Thoracic aorta (tissue), 2 donors: Measurements from ENCODE around the gene AR. TPM values are rescaled to one million over a fixed set of nuclear protein-coding genes. Genes with fewer than 3 reads are reported as not detected.
A peak's percentile ranks its signal among the peaks of the same experiment; 100 is the strongest.

Source experiments
- ATAC-seq: fragments of 150-250 bp; one replicate; pipeline ENCODE4 v1.8.0; 2017; ENCODE audit warnings: low read depth; ENCODE audit not compliant: insufficient number of reproducible peaks, low FRiP score
- DNase-seq: peaks from one replicate; pipeline ENCODE4 v3.0.0-alpha.2; 2020; ENCODE audit warnings: low spot score
- H3K27ac ChIP-seq, 2 donors: fragments of 200-600 bp; sonication (generic); 1 replicate in 1 of 2; 2 replicates in 1 of 2; pipeline ENCODE4 v1.5.1; 2016; ENCODE audit warnings: mild to moderate bottlenecking in 2 of 2, moderate library complexity in 2 of 2
- H3K27me3 ChIP-seq: fragments of 200-600 bp; sonication (generic); replicated peaks from 2 replicates; pipeline ENCODE4 v1.6.0; 2016; ENCODE audit warnings: mild to moderate bottlenecking; ENCODE audit not compliant: insufficient read depth
- H3K36me3 ChIP-seq: fragments of 200-600 bp; sonication (generic); one replicate; pipeline ENCODE4 v1.5.1; 2016
- H3K4me1 ChIP-seq, 2 donors: fragments of 200-600 bp; sonication (generic); 1 replicate in 1 of 2; 2 replicates in 1 of 2; pipeline versions ENCODE4 v1.5.1 to v1.6.0; 2016; ENCODE audit warnings: low read depth in 2 of 2, mild to moderate bottlenecking in 1 of 2; ENCODE audit not compliant: control insufficient read depth in 1 of 2
- H3K4me3 ChIP-seq: fragments of 200-600 bp; sonication (generic); 2 replicates; pipeline ENCODE4 v1.5.1; 2016; ENCODE audit warnings: mild to moderate bottlenecking
- H3K9me3 ChIP-seq: fragments of 200-600 bp; sonication (generic); 2 replicates; pipeline ENCODE4 v1.5.1; 2016
- total RNA-seq, 2 donors: library from RNA; depleted of rRNA; stranded (reverse); fragments of >200 nt; gene quantifications; one replicate each; pipeline versions ENCODE4 v1.1.0 to v1.2.3, GENCODE V29; 2016
- TF ChIP-seq, protein P1 (sequence below): fragments of 200-600 bp; sonication (generic); IDR thresholded peaks from one replicate; pipeline ENCODE4 v1.5.1; 2019; ENCODE audit warnings: antibody characterized with exemption

Gene AR
- total RNA-seq, 2 donors from 2014 or later, result 18.3 to 22.0 TPM

DNA sequence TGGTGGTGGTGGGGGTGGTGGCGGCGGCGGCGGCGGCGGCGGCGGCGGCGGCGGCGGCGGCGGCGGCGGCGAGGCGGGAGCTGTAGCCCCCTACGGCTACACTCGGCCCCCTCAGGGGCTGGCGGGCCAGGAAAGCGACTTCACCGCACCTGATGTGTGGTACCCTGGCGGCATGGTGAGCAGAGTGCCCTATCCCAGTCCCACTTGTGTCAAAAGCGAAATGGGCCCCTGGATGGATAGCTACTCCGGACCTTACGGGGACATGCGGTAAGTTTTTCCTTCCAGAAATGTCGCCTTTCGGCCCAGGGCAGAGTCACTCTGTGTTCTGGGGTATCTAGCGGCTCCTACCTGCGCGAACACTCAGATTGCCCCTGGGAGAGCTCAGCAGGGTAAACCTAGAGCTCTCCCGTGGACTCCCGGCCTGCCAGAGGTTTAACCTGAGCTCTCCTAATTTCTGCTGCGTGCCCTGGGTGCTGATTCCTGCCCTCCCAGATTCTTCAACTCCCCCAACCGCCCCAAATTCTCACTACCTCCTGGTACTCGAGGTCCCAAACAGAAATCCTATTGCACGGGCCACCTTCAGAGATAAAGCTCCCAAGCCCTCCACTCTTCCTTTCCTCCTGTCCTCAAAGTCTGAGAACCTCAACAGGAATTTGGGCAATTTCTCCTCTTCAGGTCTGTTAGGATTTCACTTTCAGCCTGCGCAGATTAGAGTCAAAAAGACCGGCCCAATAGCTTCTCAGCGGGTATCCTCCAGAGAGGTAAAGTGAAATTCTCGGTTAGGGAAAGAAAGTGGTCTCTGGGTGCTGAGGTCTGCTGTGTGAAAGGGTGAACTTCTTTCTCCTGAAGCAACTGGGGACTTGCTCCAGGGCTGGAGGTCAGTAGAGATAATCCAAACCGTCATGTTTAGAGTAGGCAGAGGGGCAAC lies 2.9 kb downstream of the AR start:
- TF ChIP-seq, protein P1, sequence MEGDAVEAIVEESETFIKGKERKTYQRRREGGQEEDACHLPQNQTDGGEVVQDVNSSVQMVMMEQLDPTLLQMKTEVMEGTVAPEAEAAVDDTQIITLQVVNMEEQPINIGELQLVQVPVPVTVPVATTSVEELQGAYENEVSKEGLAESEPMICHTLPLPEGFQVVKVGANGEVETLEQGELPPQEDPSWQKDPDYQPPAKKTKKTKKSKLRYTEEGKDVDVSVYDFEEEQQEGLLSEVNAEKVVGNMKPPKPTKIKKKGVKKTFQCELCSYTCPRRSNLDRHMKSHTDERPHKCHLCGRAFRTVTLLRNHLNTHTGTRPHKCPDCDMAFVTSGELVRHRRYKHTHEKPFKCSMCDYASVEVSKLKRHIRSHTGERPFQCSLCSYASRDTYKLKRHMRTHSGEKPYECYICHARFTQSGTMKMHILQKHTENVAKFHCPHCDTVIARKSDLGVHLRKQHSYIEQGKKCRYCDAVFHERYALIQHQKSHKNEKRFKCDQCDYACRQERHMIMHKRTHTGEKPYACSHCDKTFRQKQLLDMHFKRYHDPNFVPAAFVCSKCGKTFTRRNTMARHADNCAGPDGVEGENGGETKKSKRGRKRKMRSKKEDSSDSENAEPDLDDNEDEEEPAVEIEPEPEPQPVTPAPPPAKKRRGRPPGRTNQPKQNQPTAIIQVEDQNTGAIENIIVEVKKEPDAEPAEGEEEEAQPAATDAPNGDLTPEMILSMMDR, result no peak
- Histone ChIP-seq H3K36me3 (no peaks in the 10 kb centered on the region), H3K4me3 (peak overlapping the region; percentile 75), H3K9me3 (no peaks in the 10 kb centered on the region), H3K27me3 (no peaks in the 10 kb centered on the region), H3K4me1 (no peaks in the 10 kb centered on the region), H3K27ac (peak overlapping the region; percentile 70 to 72)
- ATAC-seq (no peak), DNase-seq (no peak)

DNA sequence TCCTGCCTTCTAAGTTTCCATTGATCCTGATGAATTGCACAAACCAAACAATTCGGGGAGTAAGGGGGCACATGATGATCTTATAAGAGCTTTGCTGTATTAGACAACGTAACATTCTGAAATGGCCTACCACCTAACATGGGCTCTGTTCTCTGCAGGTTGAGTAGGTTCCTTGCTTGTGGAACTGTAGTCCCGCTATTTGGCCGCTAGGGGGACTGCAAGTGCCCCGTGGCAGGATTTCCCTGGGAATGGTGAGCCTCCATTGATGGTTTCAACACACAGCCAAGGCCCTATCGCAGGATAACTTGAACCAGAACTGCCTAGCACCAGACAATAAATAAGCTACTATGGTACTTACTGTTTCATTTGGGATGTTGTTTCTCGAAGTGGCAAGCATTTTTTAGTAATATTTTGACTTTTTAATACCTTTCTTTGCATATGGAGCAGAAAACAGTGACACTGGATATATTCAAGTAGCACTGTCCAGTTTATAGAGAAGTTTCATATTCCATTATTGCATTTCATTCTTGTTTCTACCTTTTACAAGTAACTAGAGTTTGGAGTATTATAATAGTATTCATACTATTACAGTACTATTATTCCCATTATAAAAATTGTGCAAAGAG lies 11.9 kb downstream of the AR start:
- DNase-seq, result no peak
- Histone ChIP-seq H3K27me3 (no peaks in the 10 kb centered on the region), H3K9me3 (no peaks in the 10 kb centered on the region), H3K36me3 (no peaks in the 10 kb centered on the region), H3K4me3 (no peak overlapping the region), H3K4me1 (peaks cover 0 to 25% of the 10 kb centered on the region in 2 donors), H3K27ac (no peak overlapping the region)
- TF ChIP-seq, protein P1, result peak; percentile 51
- ATAC-seq, result no peak

DNA sequence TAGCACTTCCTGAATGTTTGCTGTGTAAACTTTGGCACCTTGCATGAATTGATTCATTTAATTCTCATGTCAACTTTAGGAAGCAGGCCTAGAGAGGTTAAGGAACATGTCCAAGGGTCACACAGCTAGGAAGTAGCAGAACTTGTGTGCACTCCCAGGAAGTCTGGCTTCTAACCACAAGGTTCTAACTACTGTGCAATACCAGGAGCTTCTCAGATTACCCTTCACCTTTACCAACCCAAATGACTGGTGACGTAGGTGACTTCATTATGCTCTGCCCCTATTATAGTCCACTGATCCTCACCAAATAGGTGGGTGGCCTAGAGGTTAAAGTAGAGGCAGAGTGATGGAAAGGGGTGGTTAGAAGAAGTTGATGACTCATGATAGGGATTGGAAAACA lies 14.4 kb downstream of the AR start:
- Histone ChIP-seq H3K4me3 (no peak overlapping the region), H3K27ac (no peak overlapping the region), H3K9me3 (no peaks in the 10 kb centered on the region), H3K36me3 (no peaks in the 10 kb centered on the region), H3K27me3 (no peaks in the 10 kb centered on the region), H3K4me1 (peaks cover 0 to 28% of the 10 kb centered on the region in 2 donors)
- ATAC-seq, result no peak
- TF ChIP-seq, protein P1, result no peak
- DNase-seq, result no peak

DNA sequence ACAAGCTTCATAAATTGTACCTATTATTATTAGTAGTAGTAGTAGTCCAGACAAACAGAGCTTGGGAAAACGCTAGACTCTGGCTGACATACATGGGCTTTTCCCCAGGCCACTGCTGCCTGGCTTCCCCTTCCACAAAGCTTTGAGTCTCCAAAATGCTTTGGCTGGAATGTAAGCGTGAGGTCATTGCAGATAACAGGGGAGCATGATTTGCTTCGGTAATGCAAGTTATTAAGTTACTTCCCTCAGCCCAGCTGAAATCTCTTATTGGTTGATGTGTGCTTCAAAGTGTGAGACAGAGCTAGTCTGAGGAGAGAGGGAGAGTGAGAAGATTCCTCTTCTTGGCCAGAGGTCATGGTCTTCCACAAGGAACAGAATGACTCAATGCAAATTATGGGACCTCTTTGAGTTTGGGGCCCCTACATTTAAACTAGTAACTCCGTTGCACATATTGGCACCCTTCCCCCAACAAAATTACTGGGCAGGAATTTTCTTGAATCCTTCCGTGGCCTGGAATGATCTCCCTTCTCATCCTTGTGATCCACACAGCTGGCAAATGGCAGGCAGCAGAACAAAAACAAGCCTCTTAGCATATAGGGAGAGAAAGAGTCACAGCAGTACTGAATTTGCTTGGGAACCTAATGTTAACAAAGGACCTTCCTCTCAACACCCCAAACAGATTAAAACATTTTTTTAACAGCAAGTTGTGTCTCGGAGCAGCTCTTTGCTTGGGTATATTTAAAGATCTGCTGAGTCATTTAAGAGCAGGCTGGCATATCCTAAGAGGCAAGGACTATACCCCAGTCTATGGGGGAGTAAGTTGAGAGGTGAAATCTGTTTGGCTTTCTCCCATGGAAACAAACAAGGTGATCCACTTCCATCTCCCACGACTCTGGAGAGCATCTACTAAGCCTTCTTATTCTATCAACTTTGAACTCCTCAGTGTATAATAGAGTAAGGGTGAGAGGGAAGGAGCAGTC lies 19.9 kb downstream of the AR start:
- Histone ChIP-seq H3K4me3 (peak overlapping the region; percentile 35), H3K27me3 (no peaks in the 10 kb centered on the region), H3K27ac (peak overlapping the region; percentile 43 to 73), H3K9me3 (no peaks in the 10 kb centered on the region), H3K36me3 (no peaks in the 10 kb centered on the region), H3K4me1 (peaks cover 0 to 40% of the 10 kb centered on the region in 2 donors)
- ATAC-seq, result no peak
- TF ChIP-seq, protein P1, result no peak
- DNase-seq, result no peak
